ENCODE results near the gene IKZF2.

The IKZF2 gene

GRCh38 chr2:213002383-213002782 is 149.0 kb downstream of the IKZF2 start:
- no peak for DNase-seq (ENCODE audit: low read depth in 2 of 2)

- no peak for DNase-seq (ENCODE audit: low read depth in 2 of 2)
These were observed 150.0 kb downstream of the IKZF2 start for GRCh38 chr2:213001297-213001910.

GRCh38 chr2:212998626-212999359 is 152.6 kb downstream of the IKZF2 start:
- no peak for DNase-seq (ENCODE audit: low read depth in 2 of 2)

GRCh38 chr2:212997526-212998020 is 153.8 kb downstream of the IKZF2 start:
- DNase-seq (ENCODE audit: low read depth in 2 of 2) = no peak

- DNase-seq (ENCODE audit: low read depth in 2 of 2) = no peak
These were observed 155.5 kb downstream of the IKZF2 start for GRCh38 chr2:212995920-212996319.

- DNase-seq (ENCODE audit: low read depth in 2 of 2) = no peak
These were observed 156.4 kb downstream of the IKZF2 start for GRCh38 chr2:212994976-212995375.

GRCh38 chr2:212991120-212991519 is 160.3 kb downstream of the IKZF2 start:
- no peak for DNase-seq (ENCODE audit: low read depth in 2 of 2)

- DNase-seq (ENCODE audit: low read depth in 2 of 2) = no peak
These were observed 160.7 kb downstream of the IKZF2 start for GRCh38 chr2:212990697-212991096.

- DNase-seq (ENCODE audit: low read depth in 2 of 2) = no peak
These were observed 163.9 kb downstream of the IKZF2 start for GRCh38 chr2:212987492-212987891.

GRCh38 chr2:212984129-212984528 is 167.3 kb downstream of the IKZF2 start:
- no peak for DNase-seq (ENCODE audit: low read depth in 2 of 2)

- DNase-seq (ENCODE audit: low read depth in 2 of 2) = no peak
These were observed 171.6 kb downstream of the IKZF2 start for GRCh38 chr2:212979799-212980198.

- no peak for DNase-seq (ENCODE audit: low read depth in 2 of 2)
These were observed 172.3 kb downstream of the IKZF2 start for GRCh38 chr2:212979046-212979612.

- no peak for DNase-seq (ENCODE audit: low read depth in 2 of 2)
These were observed 174.3 kb downstream of the IKZF2 start for GRCh38 chr2:212977152-212977551.

- no peak for DNase-seq (ENCODE audit: low read depth in 2 of 2)
These were observed 176.1 kb downstream of the IKZF2 start for GRCh38 chr2:212975333-212975732.

GRCh38 chr2:212974692-212975091 is 176.7 kb downstream of the IKZF2 start:
- DNase-seq (ENCODE audit: low read depth in 2 of 2) = no peak

GRCh38 chr2:212973347-212973746 is 178.1 kb downstream of the IKZF2 start:
- DNase-seq (ENCODE audit: low read depth in 2 of 2) = no peak

- no peak for DNase-seq (ENCODE audit: low read depth in 2 of 2)
These were observed 181.3 kb downstream of the IKZF2 start for GRCh38 chr2:212970132-212970531.

GRCh38 chr2:212968284-212969081 is 182.9 kb downstream of the IKZF2 start:
- no peak for DNase-seq (ENCODE audit: low read depth in 2 of 2)

- no peak for DNase-seq (ENCODE audit: low read depth in 2 of 2)
These were observed 184.5 kb downstream of the IKZF2 start for GRCh38 chr2:212966884-212967283.

- no peak for DNase-seq (ENCODE audit: low read depth in 2 of 2)
These were observed 188.7 kb downstream of the IKZF2 start for GRCh38 chr2:212962691-212963090.

- DNase-seq (ENCODE audit: low read depth in 2 of 2) = no peak
These were observed 190.2 kb downstream of the IKZF2 start for GRCh38 chr2:212961255-212961654.

- DNase-seq (ENCODE audit: low read depth in 2 of 2) = no peak
These were observed 191.1 kb downstream of the IKZF2 start for GRCh38 chr2:212960336-212960735.

Measured in stimulated activated CD4-positive, alpha-beta T cell treated with anti-CD3 and anti-CD28 coated beads, Interleukin-12 subunit alpha, Interleukin-12 subunit beta, amount 100 ng/mL, for 24 hours (primary cell).